ENCODE data around the gene SNX3. TPM values are rescaled to one million over a fixed set of nuclear protein-coding genes. Genes with fewer than 3 reads are reported as not detected.
"Not testable (repeated sequence)": the region's sequence is repeated elsewhere in the genome, so short reads cannot be mapped to it uniquely, and the experiment has no call there.

SNX3 gene
- 10 to 100 TPM; 59.9 to 65.7 TPM for total RNA-seq

DNA sequence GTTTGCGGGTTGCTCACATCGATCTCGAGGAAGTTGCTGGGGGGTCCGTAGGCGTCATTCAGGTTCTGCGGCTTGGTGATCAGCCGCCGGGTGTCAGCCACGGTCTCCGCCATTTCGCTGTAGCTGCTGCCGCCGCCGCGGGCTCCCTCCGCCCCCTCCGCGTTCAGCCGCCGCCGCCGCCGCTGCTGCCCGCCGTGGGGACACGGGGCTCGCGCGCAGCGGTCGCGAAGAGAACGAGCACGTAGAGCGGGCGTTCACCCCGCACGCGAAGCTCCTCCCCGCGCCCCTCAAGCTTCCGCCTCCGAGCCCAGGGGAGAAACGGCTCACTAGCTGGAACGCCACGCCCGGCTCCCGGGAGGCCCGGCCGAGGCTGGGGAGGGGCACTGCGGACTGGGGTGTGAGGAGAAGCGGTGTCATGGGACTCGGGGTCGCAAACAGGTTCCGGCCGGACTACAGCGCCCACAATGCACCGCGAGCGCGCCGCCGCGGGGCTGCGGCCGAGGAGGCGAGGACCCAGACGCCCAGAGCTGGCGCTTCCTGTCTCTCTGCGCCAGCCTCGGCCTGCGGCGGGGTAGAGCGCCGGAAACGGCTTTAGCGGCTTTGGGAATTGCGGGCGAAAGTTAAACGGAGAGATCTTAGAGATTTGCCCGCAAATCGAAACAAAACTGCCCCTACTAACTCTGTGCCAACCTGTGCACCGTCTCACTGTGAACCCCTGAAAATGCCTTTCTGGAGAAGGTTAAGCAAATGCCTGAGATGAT is at the start of gene SNX3:
TSS of gene SNX3 (minus strand) at position 232 of the 761 bp plus-strand sequence. CDS start at position 113, 119 bp downstream.
- H3K9me3 Mint-ChIP-seq: no peaks in the 10 kb centered on the region
- H3K4me1 Mint-ChIP-seq (ENCODE audit: low read depth): peaks cover 19% of the 10 kb centered on the region
- no peaks in the 10 kb centered on the region for H3K36me3 Mint-ChIP-seq (ENCODE audit: low read depth)
- H3K4me3 Mint-ChIP-seq: peak within 1 kb of the TSS; percentile 77
- peak; percentile 90 for DNase-seq
- no peaks in the 10 kb centered on the region for H3K27me3 Mint-ChIP-seq (ENCODE audit: low read depth)
- intact Hi-C loops (cut with micrococcal nuclease): loop anchor here (1.0 to 10.0 kb wide), 12 partner anchors 33 to 1739 kb away; partner anchors contain the start of genes CEP57L1, MTRES1, OSTM1 and SEC63
- peak within 1 kb of the TSS; percentile 89 for H3K27ac Mint-ChIP-seq
- CTCF ChIA-PET: interaction anchor here (0.7 to 1.8 kb wide), 5 partner anchors 9 to 184 kb away, joined by 3 to 9 read pairs (median 3); no protein-coding TSS in a partner anchor

DNA sequence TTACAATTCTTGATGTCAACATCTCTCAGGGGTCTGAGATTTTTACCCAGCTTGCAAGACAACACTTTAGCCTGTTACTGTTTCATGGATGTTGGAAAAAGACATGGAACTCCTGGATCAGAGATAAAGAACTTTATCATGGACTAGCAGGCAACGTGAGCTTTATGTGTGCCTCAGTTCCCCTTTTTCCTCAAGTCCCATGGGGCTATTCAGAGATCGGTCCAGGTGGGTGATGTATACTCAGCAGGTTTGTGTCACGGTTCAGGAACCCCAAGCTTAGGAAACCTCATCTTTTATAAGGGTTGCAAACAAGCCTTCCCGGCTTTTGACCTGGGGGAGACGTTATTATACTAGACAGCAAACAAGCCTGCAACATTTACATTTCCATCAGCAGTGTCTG is 49.0 kb upstream of the SNX3 start:
- no peak for DNase-seq
- H3K27me3 Mint-ChIP-seq (ENCODE audit: low read depth): no peaks in the 10 kb centered on the region
- intact Hi-C loops (cut with micrococcal nuclease): no loop called here
- no peaks in the 10 kb centered on the region for H3K9me3 Mint-ChIP-seq
- no peak overlapping the region for H3K4me3 Mint-ChIP-seq
- CTCF ChIA-PET: no interaction called here
- H3K4me1 Mint-ChIP-seq (ENCODE audit: low read depth): no peaks in the 10 kb centered on the region
- H3K36me3 Mint-ChIP-seq (ENCODE audit: low read depth): no peaks in the 10 kb centered on the region
- no peak overlapping the region for H3K27ac Mint-ChIP-seq

GRCh38 chr6:108308641-108309040 is 47.8 kb upstream of the SNX3 start:
- H3K4me1 Mint-ChIP-seq (ENCODE audit: low read depth); H3K9me3 Mint-ChIP-seq; intact Hi-C loops (cut with micrococcal nuclease); H3K27ac Mint-ChIP-seq; H3K36me3 Mint-ChIP-seq (ENCODE audit: low read depth); H3K27me3 Mint-ChIP-seq (ENCODE audit: low read depth); DNase-seq; H3K4me3 Mint-ChIP-seq: not testable (repeated sequence)
- CTCF ChIA-PET: interaction anchor here (0.6 to 0.7 kb wide), 2 partner anchors 27 to 183 kb away, joined by 3 read pairs; no protein-coding TSS in a partner anchor

GRCh38 chr6:108304646-108305045 is 43.8 kb upstream of the SNX3 start:
- H3K27ac Mint-ChIP-seq: no peak overlapping the region
- no peaks in the 10 kb centered on the region for H3K9me3 Mint-ChIP-seq
- CTCF ChIA-PET: interaction anchor here (0.6 kb wide), 1 partner anchor 1346 kb away, joined by 3 read pairs; no protein-coding TSS in a partner anchor
- intact Hi-C loops (cut with micrococcal nuclease): no loop called here
- no peak for DNase-seq
- no peaks in the 10 kb centered on the region for H3K36me3 Mint-ChIP-seq (ENCODE audit: low read depth)
- H3K4me1 Mint-ChIP-seq (ENCODE audit: low read depth): no peaks in the 10 kb centered on the region
- no peaks in the 10 kb centered on the region for H3K27me3 Mint-ChIP-seq (ENCODE audit: low read depth)
- H3K4me3 Mint-ChIP-seq: no peak overlapping the region

DNA sequence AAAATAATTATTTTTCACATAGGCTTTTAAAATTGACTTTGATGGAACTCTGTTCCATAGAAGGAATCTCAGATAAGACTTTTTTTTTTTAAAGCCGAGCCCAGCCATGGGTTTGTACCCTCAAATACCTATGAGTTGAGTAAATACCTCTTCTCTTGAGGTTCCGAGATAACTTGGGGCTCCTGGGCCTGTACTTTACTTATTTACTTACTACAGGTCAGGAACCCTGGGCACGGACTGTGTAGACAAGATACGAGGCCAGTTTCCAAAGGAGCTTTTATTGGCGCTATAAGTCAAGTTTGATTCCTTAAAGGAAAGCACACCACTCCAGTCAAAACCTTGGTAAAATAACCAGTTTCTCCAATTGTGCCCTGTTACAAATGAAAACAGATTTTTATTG is 41.5 kb upstream of the SNX3 start:
- DNase-seq: no peak
- Mint-ChIP-seq H3K27me3 (ENCODE audit: low read depth) (no peaks in the 10 kb centered on the region), H3K27ac (no peak overlapping the region), H3K4me3 (no peak overlapping the region), H3K4me1 (ENCODE audit: low read depth) (peaks cover 7% of the 10 kb centered on the region), H3K36me3 (ENCODE audit: low read depth) (no peaks in the 10 kb centered on the region), H3K9me3 (no peaks in the 10 kb centered on the region)
- intact Hi-C loops (cut with micrococcal nuclease): no loop called here
- CTCF ChIA-PET: interaction anchor here (0.7 kb wide), 1 partner anchor 153 kb away, joined by 3 read pairs; no protein-coding TSS in a partner anchor

GRCh38 chr6:108295676-108296075 is 34.8 kb upstream of the SNX3 start:
- intact Hi-C loops (cut with micrococcal nuclease): loop anchor here (1.0 to 10.0 kb wide), 6 partner anchors 221 to 1181 kb away; partner anchors contain the start of genes BEND3, CEP57L1, OSTM1 and PDSS2
- peaks cover 3% of the 10 kb centered on the region for H3K36me3 Mint-ChIP-seq (ENCODE audit: low read depth)
- CTCF ChIA-PET: no interaction called here
- peak overlapping the region; percentile 100 for H3K27ac Mint-ChIP-seq
- no peaks in the 10 kb centered on the region for H3K27me3 Mint-ChIP-seq (ENCODE audit: low read depth)
- peaks cover 19% of the 10 kb centered on the region for H3K4me1 Mint-ChIP-seq (ENCODE audit: low read depth)
- no peaks in the 10 kb centered on the region for H3K9me3 Mint-ChIP-seq
- H3K4me3 Mint-ChIP-seq: peak overlapping the region; percentile 99
- no peak for DNase-seq

DNA sequence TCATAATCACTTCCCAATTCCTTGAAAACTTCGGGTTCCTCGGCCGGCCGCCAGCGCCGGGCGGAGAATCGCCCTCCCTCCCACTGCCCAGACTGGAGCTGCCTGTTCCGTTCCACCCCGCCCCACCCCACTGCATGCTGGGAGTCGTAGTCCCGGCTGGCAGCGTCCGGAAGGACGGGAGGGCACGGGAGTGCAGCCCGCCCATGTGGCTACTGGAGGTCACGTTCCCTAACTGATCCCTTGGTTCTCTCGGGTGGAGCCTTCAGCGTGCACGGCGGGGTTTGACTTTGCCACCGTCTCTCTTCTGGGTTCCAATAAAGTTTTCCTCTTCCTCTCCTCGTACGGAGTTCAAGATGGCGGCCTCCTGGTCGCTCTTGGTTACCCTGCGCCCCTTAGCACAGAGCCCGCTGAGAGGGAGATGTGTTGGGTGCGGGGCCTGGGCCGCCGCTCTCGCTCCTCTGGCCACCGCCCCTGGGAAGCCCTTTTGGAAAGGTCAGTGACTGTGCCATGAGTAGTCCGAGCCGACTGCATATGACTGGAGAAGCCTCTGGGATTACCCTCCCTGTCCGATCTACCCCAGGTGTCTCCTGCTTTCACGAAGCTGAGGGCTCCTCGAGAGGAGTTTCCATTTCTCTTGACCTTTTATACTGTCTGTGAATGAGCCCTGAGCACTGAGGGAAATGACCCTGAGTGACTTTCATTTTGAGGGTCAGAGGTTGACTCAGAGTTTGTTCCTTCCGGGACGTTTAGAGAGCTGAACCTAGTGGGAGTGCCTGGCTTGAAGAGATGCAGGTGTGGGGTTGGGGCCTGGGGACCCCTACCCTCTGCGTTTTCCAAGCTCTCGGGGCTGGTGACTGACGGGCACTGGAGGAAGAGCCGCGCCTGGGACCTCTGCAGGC is 34.1 kb upstream of the SNX3 start, which contains the start of gene AFG1L:
TSS of gene AFG1L (plus strand) at position 328 of the 899 bp plus-strand sequence. CDS start at position 354, 26 bp downstream.
- Mint-ChIP-seq H3K4me3 (peak within 1 kb of the TSS; percentile 99), H3K27ac (peak within 1 kb of the TSS; percentile 100), H3K9me3 (no peaks in the 10 kb centered on the region), H3K36me3 (ENCODE audit: low read depth) (peaks cover 3% of the 10 kb centered on the region), H3K27me3 (ENCODE audit: low read depth) (no peaks in the 10 kb centered on the region), H3K4me1 (ENCODE audit: low read depth) (peaks cover 19% of the 10 kb centered on the region)
- intact Hi-C loops (cut with micrococcal nuclease): loop anchor here (1.0 to 10.0 kb wide), 9 partner anchors 34 to 1180 kb away; partner anchors contain the start of genes BEND3, CEP57L1, OSTM1 and PDSS2
- DNase-seq: peak; percentile 91
- CTCF ChIA-PET: interaction anchor here (1.2 kb wide), 1 partner anchor 54 kb away, joined by 3 read pairs; no protein-coding TSS in a partner anchor

DNA sequence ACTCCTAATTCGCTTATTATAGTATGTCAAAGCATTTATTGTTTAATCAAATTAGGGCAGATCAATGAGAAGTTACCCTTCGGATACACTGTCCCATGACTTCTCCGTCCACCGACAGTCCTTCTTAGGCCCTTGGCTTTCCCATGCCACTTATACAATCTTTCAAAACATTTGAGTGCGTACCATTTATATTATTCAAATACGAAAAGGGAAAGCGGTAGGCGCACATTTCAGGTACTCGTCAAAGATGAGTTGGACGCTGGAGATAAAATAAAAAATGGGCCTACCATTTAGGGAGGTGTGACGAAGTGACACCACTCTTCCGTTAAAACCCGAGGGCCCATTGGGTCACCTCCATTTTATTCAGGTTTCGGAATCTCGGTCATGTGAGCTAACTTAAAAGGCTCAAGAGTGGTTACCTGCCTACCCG is 33.5 kb upstream of the SNX3 start:
- CTCF ChIA-PET: interaction anchor here (1.2 kb wide), 1 partner anchor 55 kb away, joined by 3 read pairs; no protein-coding TSS in a partner anchor

GRCh38 chr6:108293527-108294296 is 32.9 kb upstream of the SNX3 start:
- Mint-ChIP-seq H3K4me1 (ENCODE audit: low read depth) (peaks cover 15% of the 10 kb centered on the region), H3K4me3 (peak overlapping the region; percentile 99), H3K9me3 (no peaks in the 10 kb centered on the region), H3K36me3 (ENCODE audit: low read depth) (peaks cover 3% of the 10 kb centered on the region), H3K27me3 (ENCODE audit: low read depth) (no peaks in the 10 kb centered on the region), H3K27ac (peak overlapping the region; percentile 100)
- CTCF ChIA-PET: no interaction called here
- no peak for DNase-seq
- intact Hi-C loops (cut with micrococcal nuclease): loop anchor here (1.0 to 10.0 kb wide), 6 partner anchors 32 to 1179 kb away; partner anchors contain the start of genes BEND3, PDSS2 and SNX3

More for the DNA sequence above, 33.5 kb upstream of the SNX3 start:
- no peaks in the 10 kb centered on the region for H3K27me3 Mint-ChIP-seq (ENCODE audit: low read depth)
- peaks cover 3% of the 10 kb centered on the region for H3K36me3 Mint-ChIP-seq (ENCODE audit: low read depth)
- H3K27ac Mint-ChIP-seq: peak overlapping the region; percentile 100
- H3K9me3 Mint-ChIP-seq: no peaks in the 10 kb centered on the region
- H3K4me3 Mint-ChIP-seq: peak overlapping the region; percentile 99
- intact Hi-C loops (cut with micrococcal nuclease): loop anchor here (1.0 to 10.0 kb wide), 6 partner anchors 33 to 1180 kb away; partner anchors contain the start of genes BEND3, PDSS2 and SNX3
- DNase-seq: no peak
- peaks cover 16% of the 10 kb centered on the region for H3K4me1 Mint-ChIP-seq (ENCODE audit: low read depth)

- DNase-seq; H3K36me3 Mint-ChIP-seq (ENCODE audit: low read depth); H3K27me3 Mint-ChIP-seq (ENCODE audit: low read depth); H3K27ac Mint-ChIP-seq; H3K9me3 Mint-ChIP-seq; H3K4me3 Mint-ChIP-seq; CTCF ChIA-PET: not testable (repeated sequence)
- intact Hi-C loops (cut with micrococcal nuclease): loop anchor here (10.0 kb wide), 3 partner anchors 722 to 1178 kb away; partner anchors contain the start of genes BEND3 and PDSS2
- H3K4me1 Mint-ChIP-seq (ENCODE audit: low read depth): peaks cover 12% of the 10 kb centered on the region
These were observed 31.7 kb upstream of the SNX3 start for GRCh38 chr6:108292561-108292960.

DNA sequence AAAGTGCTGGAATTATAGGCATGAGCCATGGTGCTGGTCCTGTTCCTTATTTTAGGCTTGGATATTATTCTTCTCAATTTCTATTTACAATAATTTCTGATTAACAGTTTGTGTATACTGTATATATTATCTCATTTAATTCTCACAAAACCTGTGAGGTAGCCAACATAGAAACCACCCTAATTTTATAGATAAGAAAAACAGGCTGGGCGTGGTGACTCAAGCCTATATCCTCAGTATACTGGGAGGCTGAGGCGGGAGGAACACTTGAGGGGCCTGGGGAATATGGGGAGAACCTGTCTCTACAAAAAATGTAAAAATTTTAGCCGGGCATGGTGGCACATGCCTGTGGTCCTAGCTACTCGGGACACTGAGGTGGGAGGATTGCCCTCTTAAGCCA is 30.3 kb upstream of the SNX3 start:
- CTCF ChIA-PET: interaction anchor here (0.9 kb wide), 1 partner anchor 201 kb away, joined by 3 read pairs; no protein-coding TSS in a partner anchor
- H3K9me3 Mint-ChIP-seq: no peaks in the 10 kb centered on the region
- peaks cover 3% of the 10 kb centered on the region for H3K36me3 Mint-ChIP-seq (ENCODE audit: low read depth)
- H3K27ac Mint-ChIP-seq: no peak overlapping the region
- H3K4me3 Mint-ChIP-seq: no peak overlapping the region
- intact Hi-C loops (cut with micrococcal nuclease): loop anchor here (10.0 kb wide), 3 partner anchors 724 to 1176 kb away; partner anchors contain the start of genes BEND3 and PDSS2
- H3K4me1 Mint-ChIP-seq (ENCODE audit: low read depth): peaks cover 19% of the 10 kb centered on the region
- no peak for DNase-seq
- no peaks in the 10 kb centered on the region for H3K27me3 Mint-ChIP-seq (ENCODE audit: low read depth)

All from activated naive CD4-positive, alpha-beta T cell treated with anti-CD3 and anti-CD28 coated beads for 36 hours (primary cell).